Iris pigment epithelial cell (primary cell): ENCODE data around the gene CXCR4.
"Not testable (repeated sequence)": the region's sequence is repeated elsewhere in the genome, so short reads cannot be mapped to it uniquely, and the experiment has no call there.

Source experiments
- DNase-seq: peaks from one replicate; pipeline ENCODE4 v3.0.0-alpha.2; 2011; ENCODE audit warnings: low read depth

CXCR4 gene

GRCh38 chr2:136072621-136073020 is 45.3 kb downstream of the CXCR4 start:
- DNase-seq: no peak

- not testable (repeated sequence) for DNase-seq
Measured at GRCh38 chr2:136071887-136072286, 46.1 kb downstream of the CXCR4 start.

GRCh38 chr2:136070913-136071312 is 47.0 kb downstream of the CXCR4 start:
- no peak for DNase-seq

- no peak for DNase-seq
Measured at GRCh38 chr2:136069773-136070172, 48.2 kb downstream of the CXCR4 start.

GRCh38 chr2:136068581-136069227 is 49.2 kb downstream of the CXCR4 start:
- DNase-seq: no peak

GRCh38 chr2:136067897-136068580 is 49.9 kb downstream of the CXCR4 start:
- no peak for DNase-seq

GRCh38 chr2:136067459-136067858 is 50.5 kb downstream of the CXCR4 start:
- DNase-seq: no peak

- no peak for DNase-seq
Measured at GRCh38 chr2:136065907-136066306, 52.0 kb downstream of the CXCR4 start.

- peak; percentile 5 for DNase-seq
Measured at GRCh38 chr2:136065384-136065783, 52.6 kb downstream of the CXCR4 start.
